ENCODE results near the gene PNLIPRP2. TPM values are rescaled to one million over a fixed set of nuclear protein-coding genes. Genes with fewer than 3 reads are reported as not detected.

The PNLIPRP2 gene
- polyA plus RNA-seq, 1 experiment: not detected

DNA sequence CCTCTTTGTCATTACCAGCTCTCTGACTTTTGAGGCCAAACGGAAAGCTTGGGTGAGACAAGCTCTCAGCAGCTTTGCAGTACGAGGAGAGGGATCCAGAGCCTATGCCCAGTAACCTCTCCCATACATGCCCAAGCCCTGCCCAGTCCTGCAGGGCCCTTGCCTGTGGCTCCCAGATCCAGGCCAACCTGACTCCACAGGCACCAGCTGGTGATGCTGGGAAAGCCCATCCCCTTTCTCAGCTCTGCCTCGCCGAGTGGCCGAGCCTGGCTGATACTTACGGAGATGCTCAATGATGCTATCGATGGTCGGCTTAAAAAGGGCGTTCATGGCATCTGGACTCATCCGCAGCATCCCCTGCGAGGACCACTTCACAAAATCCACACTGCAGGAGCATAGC lies 55.4 kb downstream of the PNLIPRP2 start:
- no peak for DNase-seq (ENCODE audit: low read depth, low spot score)
- Histone ChIP-seq H3K27me3 (ENCODE audit: control insufficient read depth, insufficient read depth, low read length) (no peaks in the 10 kb centered on the region), H3K4me3 (ENCODE audit: low read depth, low read length) (no peak overlapping the region), H3K9me3 (ENCODE audit: control insufficient read depth, insufficient read depth, low read length) (no peaks in the 10 kb centered on the region), H3K27ac (ENCODE audit: low read depth, low read length) (no peak overlapping the region)
- TF ChIP-seq, protein P1, sequence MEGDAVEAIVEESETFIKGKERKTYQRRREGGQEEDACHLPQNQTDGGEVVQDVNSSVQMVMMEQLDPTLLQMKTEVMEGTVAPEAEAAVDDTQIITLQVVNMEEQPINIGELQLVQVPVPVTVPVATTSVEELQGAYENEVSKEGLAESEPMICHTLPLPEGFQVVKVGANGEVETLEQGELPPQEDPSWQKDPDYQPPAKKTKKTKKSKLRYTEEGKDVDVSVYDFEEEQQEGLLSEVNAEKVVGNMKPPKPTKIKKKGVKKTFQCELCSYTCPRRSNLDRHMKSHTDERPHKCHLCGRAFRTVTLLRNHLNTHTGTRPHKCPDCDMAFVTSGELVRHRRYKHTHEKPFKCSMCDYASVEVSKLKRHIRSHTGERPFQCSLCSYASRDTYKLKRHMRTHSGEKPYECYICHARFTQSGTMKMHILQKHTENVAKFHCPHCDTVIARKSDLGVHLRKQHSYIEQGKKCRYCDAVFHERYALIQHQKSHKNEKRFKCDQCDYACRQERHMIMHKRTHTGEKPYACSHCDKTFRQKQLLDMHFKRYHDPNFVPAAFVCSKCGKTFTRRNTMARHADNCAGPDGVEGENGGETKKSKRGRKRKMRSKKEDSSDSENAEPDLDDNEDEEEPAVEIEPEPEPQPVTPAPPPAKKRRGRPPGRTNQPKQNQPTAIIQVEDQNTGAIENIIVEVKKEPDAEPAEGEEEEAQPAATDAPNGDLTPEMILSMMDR (IDR thresholded peaks at IDR 0.05; ENCODE audit: low read depth, low read length): no peak
- CTCF ChIA-PET: interaction anchor here (2.7 kb wide), 1 partner anchor 113 kb away, joined by 12 read pairs; no protein-coding TSS in a partner anchor
- POLR2A ChIA-PET: no interaction called here

DNA sequence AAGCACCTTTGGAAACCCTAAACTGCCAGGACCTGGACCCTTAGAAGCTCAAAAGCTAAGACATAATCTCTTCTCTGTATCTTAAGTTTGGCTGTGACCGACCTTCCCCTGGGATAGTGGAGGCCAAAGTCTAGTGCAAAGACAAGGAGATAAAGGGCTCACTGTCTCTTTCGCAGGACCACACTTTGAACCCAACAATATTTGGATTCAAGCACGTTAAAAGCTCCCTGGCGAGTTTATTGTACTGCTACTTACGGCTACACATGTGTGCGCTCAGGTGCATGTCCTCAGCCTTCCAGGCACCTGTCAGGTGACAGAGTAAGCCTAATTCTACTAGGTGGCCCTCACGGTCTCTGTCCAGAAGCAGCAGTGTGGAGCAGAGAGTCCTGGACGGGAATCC lies 55.9 kb downstream of the PNLIPRP2 start:
- TF ChIP-seq, protein P1 (IDR thresholded peaks at IDR 0.05; ENCODE audit: low read depth, low read length): no peak
- Histone ChIP-seq H3K9me3 (ENCODE audit: control insufficient read depth, insufficient read depth, low read length) (no peaks in the 10 kb centered on the region), H3K27ac (ENCODE audit: low read depth, low read length) (no peak overlapping the region), H3K4me3 (ENCODE audit: low read depth, low read length) (no peak overlapping the region), H3K27me3 (ENCODE audit: control insufficient read depth, insufficient read depth, low read length) (no peaks in the 10 kb centered on the region)
- ChIA-PET POLR2A (no interaction called here), CTCF (interaction anchor here (0.8 to 2.7 kb wide), 2 partner anchors 112 to 489 kb away, joined by 3 to 12 read pairs; no protein-coding TSS in a partner anchor)
- no peak for DNase-seq (ENCODE audit: low read depth, low spot score)

DNA sequence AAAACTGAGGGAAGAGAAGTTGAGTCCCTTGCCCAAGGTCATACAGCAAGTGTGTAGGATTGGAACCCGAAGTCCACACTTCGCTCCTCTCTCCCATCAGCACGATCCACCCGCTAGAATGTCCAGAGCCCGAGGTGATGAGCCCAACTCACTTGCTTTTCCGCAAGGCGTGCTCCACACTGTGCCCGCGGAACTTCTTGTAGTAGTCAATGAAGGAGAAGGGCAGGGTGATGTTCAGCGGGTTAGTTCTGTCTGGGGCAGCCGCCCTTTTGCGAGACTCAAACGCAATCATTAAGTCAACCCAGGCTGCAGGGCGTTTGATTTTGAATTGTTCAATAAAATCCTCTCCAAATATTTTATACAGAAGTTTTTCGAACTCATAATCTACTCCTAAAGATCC lies 58.6 kb downstream of the PNLIPRP2 start:
- Histone ChIP-seq H3K9me3 (ENCODE audit: control insufficient read depth, insufficient read depth, low read length) (no peaks in the 10 kb centered on the region), H3K27me3 (ENCODE audit: control insufficient read depth, insufficient read depth, low read length) (no peaks in the 10 kb centered on the region), H3K27ac (ENCODE audit: low read depth, low read length) (no peak overlapping the region), H3K4me3 (ENCODE audit: low read depth, low read length) (no peak overlapping the region)
- DNase-seq (ENCODE audit: low read depth, low spot score): no peak
- ChIA-PET CTCF (interaction anchor here (0.6 to 17.5 kb wide), 3 partner anchors 109 to 496 kb away, joined by 3 to 426 read pairs (median 5); no protein-coding TSS in a partner anchor), POLR2A (no interaction called here)
- TF ChIP-seq, protein P1 (IDR thresholded peaks at IDR 0.05; ENCODE audit: low read depth, low read length): no peak

DNA sequence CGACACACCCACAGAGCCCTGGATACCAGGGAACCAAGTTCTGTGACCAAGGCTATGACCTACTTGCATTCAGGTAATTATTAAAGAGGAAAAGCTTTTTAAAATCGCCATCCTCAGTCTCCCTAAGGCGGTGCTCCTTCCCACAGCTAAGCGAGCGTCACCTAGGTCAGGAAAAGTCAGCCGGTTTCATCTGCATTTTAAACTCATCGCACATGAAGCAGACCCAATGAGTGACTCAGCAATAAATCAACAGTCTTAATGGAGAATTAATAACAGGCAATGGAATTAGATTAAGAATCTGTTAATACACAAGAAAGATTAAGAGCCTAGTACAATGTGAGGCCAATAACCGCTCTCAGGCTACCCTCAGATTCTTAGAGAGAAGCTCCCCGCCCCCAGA lies 62.4 kb downstream of the PNLIPRP2 start:
- ChIA-PET CTCF (interaction anchor here (0.5 to 17.5 kb wide), 19 partner anchors 9 to 544 kb away, joined by 3 to 426 read pairs (median 4); partner anchors contain the start of gene HSPA12A), POLR2A (no interaction called here)
- H3K27ac ChIP-seq (ENCODE audit: low read depth, low read length): no peak overlapping the region
- no peaks in the 10 kb centered on the region for H3K9me3 ChIP-seq (ENCODE audit: control insufficient read depth, insufficient read depth, low read length)
- no peaks in the 10 kb centered on the region for H3K27me3 ChIP-seq (ENCODE audit: control insufficient read depth, insufficient read depth, low read length)
- TF ChIP-seq, protein P1 (IDR thresholded peaks at IDR 0.05; ENCODE audit: low read depth, low read length): no peak
- no peak overlapping the region for H3K4me3 ChIP-seq (ENCODE audit: low read depth, low read length)
- no peak for DNase-seq (ENCODE audit: low read depth, low spot score)

DNA sequence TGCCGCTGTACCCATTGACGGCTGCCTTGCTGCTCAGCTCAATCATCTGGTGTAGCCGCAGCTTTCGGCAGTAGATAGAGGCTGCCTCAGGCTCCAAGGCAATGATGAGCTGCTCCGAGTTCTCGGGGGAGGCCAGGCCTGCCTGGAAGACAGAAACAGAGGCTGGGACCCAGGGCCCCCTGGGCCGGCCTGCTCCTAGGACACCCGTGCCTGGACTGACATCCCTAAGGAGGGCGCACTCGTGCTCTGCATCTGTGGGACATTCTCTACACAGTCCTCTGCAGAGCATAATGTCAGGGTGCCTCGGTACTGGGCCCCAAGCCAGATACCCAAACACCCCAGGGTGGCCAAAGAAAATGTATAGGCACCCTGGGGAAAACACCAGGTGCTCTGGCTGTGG lies 63.1 kb downstream of the PNLIPRP2 start:
- ChIA-PET CTCF (interaction anchor here (0.7 to 17.5 kb wide), 9 partner anchors 9 to 491 kb away, joined by 3 to 426 read pairs (median 5); partner anchors contain the start of gene HSPA12A), POLR2A (no interaction called here)
- no peaks in the 10 kb centered on the region for H3K9me3 ChIP-seq (ENCODE audit: control insufficient read depth, insufficient read depth, low read length)
- DNase-seq (ENCODE audit: low read depth, low spot score): no peak
- H3K27me3 ChIP-seq (ENCODE audit: control insufficient read depth, insufficient read depth, low read length): no peaks in the 10 kb centered on the region
- no peak overlapping the region for H3K27ac ChIP-seq (ENCODE audit: low read depth, low read length)
- TF ChIP-seq, protein P1 (IDR thresholded peaks at IDR 0.05; ENCODE audit: low read depth, low read length): no peak
- H3K4me3 ChIP-seq (ENCODE audit: low read depth, low read length): no peak overlapping the region
